HG02943 (cell line): ENCODE data around the gene OCIAD1.
"Not testable (repeated sequence)": the region's sequence is repeated elsewhere in the genome, so short reads cannot be mapped to it uniquely, and the experiment has no call there.

Experiments used
- ATAC-seq: cut with Tn5 transposase; IDR thresholded peaks from one replicate; pipeline ENCODE4 v1.9.1; 2021; ENCODE audit warnings: mild to moderate bottlenecking, low read depth, moderate library complexity; ENCODE audit not compliant: unreplicated experiment

The OCIAD1 gene, protein sequence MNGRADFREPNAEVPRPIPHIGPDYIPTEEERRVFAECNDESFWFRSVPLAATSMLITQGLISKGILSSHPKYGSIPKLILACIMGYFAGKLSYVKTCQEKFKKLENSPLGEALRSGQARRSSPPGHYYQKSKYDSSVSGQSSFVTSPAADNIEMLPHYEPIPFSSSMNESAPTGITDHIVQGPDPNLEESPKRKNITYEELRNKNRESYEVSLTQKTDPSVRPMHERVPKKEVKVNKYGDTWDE

DNA sequence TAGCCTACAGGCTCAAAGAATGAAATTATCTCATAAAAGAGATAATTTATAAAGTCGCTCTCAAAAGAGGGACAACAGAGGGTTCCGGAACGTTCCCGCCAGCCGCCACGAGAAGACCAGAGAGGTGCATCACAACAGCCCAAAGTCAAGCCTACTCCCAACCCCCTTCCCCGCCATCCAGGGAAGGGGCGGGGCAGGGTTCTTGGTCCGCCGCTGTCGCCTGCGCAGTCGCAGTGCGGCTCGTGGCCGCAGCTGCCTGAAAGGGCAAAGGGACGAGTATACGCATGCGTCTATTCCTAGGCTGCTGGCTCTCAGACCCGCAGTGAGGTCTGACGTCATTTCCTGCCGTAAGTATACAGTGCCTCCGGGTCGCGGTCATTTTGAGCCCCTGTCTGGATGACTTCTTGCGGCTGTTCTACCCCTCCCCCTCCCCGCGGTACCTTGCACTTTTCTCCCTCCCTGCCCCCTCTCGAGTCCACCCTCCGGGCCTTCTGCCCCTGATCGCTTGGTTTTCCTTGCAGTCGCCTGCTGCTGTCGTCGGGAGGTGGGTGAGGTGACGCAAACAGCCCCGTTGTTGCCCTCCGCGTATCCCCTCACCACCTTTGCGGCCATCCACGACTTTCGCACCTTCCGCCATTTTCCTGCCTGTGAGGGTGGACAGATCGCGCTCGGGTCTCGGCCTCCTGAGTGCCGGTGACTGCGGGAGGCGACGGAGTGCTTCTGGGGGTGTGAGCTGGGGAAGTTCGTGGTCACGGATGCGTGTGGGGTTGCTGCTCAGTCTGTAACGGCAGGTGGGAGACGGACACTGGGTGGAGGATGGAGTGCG is at the start of gene OCIAD1:
Gene OCIAD1, plus strand, starts transcription at position 383 of the 826 bp plus-strand sequence. CDS start 1,537 bp downstream, outside the sequence.
- ATAC-seq, result peak; percentile 99

DNA sequence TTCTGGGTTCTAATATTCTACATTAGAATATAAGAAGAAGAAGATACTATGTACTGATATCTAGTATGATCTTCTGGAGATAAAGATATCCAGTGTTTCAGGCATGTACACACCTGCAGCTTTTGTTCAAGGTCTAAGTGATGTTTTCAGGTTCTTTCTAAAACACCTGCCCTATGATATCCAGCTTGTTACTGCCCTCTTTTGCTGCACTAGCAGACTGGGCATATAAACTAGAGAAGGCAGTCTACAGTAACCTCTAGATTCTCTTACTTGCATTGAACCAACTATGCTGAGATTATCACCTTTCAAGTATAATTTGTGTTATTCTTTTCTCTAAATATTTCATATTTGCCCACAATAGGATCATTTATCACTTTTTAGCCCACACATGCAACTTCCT is 48.9 kb upstream of the OCIAD1 start:
- ATAC-seq, result no peak

GRCh38 chr4:48785302-48785701 is 45.6 kb upstream of the OCIAD1 start:
- no peak for ATAC-seq

GRCh38 chr4:48786549-48786948 is 44.3 kb upstream of the OCIAD1 start:
- ATAC-seq, result no peak

DNA sequence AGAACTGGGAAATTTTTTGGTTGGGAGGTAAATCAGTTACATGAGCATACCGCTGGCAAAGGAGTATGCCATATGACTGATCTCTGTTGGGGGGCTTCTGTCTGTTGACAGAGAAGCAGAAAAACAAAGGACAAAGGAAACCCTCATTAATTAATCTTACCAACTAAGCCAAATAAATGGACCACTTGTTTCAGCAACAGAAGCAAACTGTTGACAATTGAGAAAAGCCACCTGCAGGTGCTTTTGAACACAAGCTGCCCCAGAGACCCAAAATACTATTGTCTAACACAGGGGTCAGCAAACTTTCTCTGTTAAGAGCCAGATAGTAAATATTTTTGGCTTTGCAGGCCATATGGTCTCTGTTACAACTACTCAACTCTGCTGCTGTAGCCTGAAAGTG is 43.8 kb upstream of the OCIAD1 start:
- ATAC-seq, result no peak

DNA sequence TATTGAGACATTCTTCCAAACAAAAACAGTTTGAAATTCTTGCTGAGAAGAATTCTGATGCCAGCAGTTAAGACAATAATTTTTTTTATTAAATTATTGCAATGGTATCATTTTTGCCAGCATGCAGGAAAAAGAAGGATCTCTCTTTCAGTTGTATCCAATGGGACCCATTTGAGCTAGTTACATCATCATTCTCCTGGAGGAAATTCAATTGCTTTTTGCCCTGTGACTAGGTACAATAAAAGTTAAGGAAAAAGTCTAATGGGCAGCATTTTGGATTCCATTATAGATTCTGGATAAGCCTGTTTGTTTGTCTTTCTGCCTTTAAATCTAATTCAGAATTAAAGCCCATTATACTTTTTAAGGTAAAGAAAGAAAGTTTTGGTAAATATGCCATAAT is 40.3 kb upstream of the OCIAD1 start:
- ATAC-seq, result no peak

DNA sequence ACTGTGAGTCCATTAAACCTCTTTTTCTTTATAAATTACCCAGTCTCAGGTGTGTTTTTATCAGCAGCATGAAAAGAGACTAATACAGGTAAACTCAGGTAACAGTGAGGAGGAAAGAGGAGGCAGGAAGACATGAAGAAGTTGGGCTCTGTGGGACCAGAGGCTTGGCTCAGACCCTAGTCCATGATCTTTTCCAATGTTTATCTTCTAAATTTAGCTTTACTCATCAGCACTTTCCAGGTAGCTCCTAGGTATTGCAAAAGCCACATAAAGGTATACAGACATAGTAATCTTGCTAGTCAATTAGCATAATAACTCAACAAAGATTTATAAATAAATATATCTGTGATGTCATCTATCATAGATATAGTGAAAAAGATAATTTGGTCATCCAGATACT is 39.6 kb upstream of the OCIAD1 start:
- no peak for ATAC-seq

DNA sequence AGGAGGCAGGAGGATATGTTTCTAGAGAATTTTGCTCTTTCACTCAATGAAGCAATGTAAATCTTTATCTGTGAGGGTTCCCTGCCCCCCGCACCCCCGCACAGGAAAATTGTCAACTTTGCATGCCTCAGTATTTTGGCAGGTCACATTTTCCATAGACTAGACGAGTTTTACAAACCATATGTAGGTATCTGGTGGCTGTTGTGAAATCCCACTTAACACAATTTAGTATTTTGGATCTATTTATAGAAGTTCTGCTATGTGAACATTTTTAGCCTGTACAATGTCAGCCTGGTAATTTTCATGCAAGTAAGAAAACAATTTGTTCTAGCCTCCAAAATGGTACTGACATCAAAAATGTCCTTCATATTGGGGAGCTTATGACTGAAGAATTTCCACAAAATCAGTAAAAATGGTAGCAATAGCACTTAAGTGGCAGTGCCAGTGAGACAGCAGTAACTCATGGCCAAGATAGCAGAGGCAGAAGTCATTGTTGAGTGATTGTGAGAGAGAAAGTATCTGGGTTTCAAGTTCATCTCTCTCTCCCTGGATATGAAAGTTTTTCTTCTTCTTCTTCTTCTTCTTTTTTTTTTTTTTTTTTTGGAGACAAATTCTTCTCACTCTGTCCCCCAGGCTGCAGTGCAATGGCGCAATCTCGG is 38.4 kb upstream of the OCIAD1 start:
- ATAC-seq, result no peak

- no peak for ATAC-seq
Observed at GRCh38 chr4:48795108-48795507, 35.8 kb upstream of the OCIAD1 start.

- ATAC-seq, result no peak
Observed at GRCh38 chr4:48796191-48796926, 34.5 kb upstream of the OCIAD1 start.

- no peak for ATAC-seq
Observed at GRCh38 chr4:48796927-48797679, 33.8 kb upstream of the OCIAD1 start.

GRCh38 chr4:48798117-48798516 is 32.8 kb upstream of the OCIAD1 start:
- no peak for ATAC-seq

GRCh38 chr4:48799157-48799556 is 31.7 kb upstream of the OCIAD1 start:
- ATAC-seq, result no peak

DNA sequence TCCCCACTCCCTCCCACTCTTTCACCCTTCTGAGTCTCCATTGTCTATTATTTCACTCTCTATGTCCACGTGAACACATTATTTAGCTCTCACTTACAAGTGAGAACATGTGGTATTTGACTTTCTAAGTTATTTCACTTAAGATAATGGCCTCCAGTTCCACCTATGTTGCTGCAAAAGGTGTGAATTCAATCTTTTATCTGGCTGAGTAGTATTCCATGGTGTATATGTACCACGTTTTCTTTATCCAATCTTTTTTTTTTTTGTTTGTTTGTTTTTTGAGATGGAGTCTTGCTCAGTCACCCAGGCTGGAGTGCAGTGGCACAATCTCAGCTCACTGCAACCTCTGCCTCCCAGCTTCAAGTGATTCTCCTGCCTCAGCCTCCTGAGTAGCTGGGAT is 30.7 kb upstream of the OCIAD1 start:
- ATAC-seq, result not testable (repeated sequence)

DNA sequence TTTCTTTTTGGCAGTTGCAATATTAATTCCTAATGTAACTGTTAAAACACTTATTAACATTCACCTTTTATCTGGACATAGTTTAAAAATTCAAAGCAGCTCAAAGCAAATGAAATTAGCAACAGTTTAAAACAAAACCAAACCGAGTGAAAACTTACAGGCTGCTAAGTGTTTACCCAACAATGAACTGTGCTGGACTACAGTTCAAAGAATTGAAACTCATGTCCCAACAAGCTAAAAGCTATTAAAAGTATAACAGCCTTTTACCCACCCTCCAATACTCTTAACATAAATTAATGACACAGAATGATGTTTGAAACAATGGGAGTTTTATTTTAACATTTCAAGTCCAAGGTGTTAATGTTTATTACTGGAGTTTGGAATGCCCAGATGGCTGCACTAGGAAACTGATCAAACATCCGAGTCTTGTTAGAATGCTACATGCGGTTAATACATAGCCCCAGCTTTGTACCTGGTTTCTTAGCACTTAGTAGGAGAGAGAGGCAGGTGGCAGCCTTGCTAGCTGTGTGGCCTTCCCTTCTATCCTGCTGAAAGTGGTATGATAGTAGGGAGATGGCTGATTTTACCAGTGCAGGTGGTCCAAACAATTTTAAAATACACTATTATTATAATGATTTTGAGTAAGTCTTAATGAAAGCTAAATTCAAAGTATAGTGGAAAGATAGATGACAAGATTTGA is 29.7 kb upstream of the OCIAD1 start:
- ATAC-seq, result no peak

DNA sequence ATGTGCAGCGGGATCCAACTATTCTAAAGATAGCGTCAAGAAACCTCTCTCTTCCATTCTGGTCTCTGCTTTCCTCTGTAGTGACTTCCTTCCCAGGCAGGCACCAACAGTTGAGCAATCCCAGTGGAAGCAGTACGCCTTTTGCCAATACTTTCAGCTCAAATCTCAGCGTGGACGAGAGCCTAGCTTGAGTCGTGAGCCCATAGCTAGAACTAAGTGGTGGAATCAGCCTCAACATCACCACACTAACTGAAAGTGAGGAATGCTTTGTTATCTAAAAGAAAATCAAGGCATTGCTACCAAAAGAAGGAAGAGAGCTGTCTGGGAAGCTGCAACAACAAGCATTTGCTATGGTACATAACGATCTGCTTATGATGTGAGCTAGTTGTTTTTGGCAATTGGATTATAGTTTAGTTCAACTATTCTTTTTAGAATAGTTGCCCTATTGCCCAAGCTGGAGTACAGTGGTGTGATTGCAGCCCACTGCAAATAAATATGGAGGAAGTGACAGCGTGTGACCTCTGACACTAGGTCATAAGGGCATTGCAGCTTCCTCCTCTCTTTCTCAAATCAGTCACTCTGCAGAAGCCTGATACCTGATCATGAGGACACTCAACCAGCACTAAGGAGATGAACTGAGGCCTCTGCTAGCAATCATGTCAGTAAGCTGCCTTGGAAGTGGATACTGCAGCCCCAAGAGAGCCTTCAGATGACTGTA is 26.1 kb upstream of the OCIAD1 start:
- ATAC-seq, result no peak

DNA sequence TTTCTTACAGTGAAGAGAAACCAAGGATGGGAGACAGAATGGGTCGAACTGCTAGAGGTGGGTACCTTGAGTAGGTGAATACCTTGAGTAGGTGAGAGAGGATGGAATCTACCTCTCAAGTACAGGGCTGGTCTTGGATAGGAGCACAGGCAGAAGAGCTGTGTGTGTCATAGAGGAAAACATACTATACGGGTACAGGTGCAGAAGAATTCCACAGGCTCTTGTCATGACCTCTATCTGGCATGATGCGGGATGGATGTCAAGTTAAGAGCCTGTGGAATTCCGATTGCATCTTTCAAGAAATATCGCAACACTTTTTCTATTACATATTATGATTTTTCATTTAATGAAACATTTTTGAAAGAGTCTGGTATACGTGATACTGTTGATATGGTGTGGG is 18.0 kb upstream of the OCIAD1 start:
- no peak for ATAC-seq

- ATAC-seq, result peak; percentile 71
Observed at GRCh38 chr4:48813964-48814363, 16.9 kb upstream of the OCIAD1 start.

DNA sequence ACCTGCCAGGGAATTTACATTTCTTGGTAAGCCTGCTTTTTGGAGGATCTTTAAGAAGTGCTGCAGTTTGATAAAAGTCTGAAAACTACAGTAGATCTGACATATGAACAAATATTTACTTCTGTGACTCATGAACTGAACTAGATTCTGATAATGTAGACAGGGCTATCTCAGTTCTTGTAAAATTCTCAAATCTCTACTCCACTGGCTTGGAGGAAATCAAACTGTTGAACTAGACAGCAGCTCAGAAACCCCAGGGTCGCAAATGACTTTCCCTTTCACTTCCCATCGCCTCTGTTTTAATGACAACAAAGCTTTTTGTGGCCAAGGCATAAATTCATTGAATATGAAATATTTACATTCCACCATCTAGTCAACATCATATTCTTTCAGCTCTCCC is 15.4 kb upstream of the OCIAD1 start:
- ATAC-seq, result no peak
